MCF 10A (cell line): ENCODE measurements around the gene KRT6C. TPM values are rescaled to one million over a fixed set of nuclear protein-coding genes. Genes with fewer than 3 reads are reported as not detected.

Source experiments
- BruUV-seq: library from RNA; stranded (reverse); fragments of 400-500 nt; replicated peaks from 2 replicates; lab custom pipeline; 2021; lab: Mats Ljungman, UMichigan
- CTCF ChIA-PET: fragments of 300-600 bp; sonication (Branson Sonifier 250); formaldehyde crosslinking; extraction: SDS; loops from one replicate; lab custom pipeline; 2021; ENCODE audit warnings: antibody characterized with exemption, inconsistent platforms; lab: Yijun Ruan, JAX
- POLR2A ChIA-PET: fragments of 300-600, 350-650 bp; sonication (Branson Sonifier 250); formaldehyde crosslinking; extraction: SDS; loops from one replicate; lab custom pipeline; 2020; ENCODE audit warnings: antibody characterized with exemption, inconsistent platforms; lab: Yijun Ruan, JAX
- DNase-seq: peaks from one replicate; pipeline ENCODE4 v3.0.0-alpha.2; 2018; ENCODE audit not compliant: unreplicated experiment
- H3K27ac Mint-ChIP-seq: one replicate; pipeline ENCODE4 v1.8.0; 2022; ENCODE audit warnings: mild to moderate bottlenecking, low read depth, mixed read lengths; ENCODE audit not compliant: unreplicated experiment
- H3K27me3 Mint-ChIP-seq: one replicate; pipeline ENCODE4 v1.8.0; 2022; ENCODE audit warnings: mixed read lengths; ENCODE audit not compliant: insufficient read depth, unreplicated experiment
- H3K36me3 Mint-ChIP-seq: one replicate; pipeline ENCODE4 v1.8.0; 2022; ENCODE audit warnings: mild to moderate bottlenecking, moderate library complexity, mixed read lengths; ENCODE audit not compliant: insufficient read depth, unreplicated experiment
- H3K4me1 Mint-ChIP-seq: one replicate; pipeline ENCODE4 v1.8.0; 2022; ENCODE audit warnings: mixed read lengths; ENCODE audit not compliant: insufficient read depth, unreplicated experiment
- H3K4me3 Mint-ChIP-seq: one replicate; pipeline ENCODE4 v1.8.0; 2022; ENCODE audit warnings: mild to moderate bottlenecking, moderate library complexity, mixed read lengths; ENCODE audit not compliant: unreplicated experiment
- H3K9me3 Mint-ChIP-seq: one replicate; pipeline ENCODE4 v1.8.0; 2022; ENCODE audit warnings: mixed read lengths; ENCODE audit not compliant: unreplicated experiment
- CTCF ChIP-seq: fragments of 200-600 bp; IDR thresholded peaks from one replicate; pipeline ENCODE4 v1.8.0; 2022; ENCODE audit warnings: antibody characterized with exemption, mild to moderate bottlenecking; ENCODE audit not compliant: unreplicated experiment
- intact Hi-C: fragments of 100-400 bp; cut with micrococcal nuclease; formaldehyde crosslinking; loops from 2 replicates; pipeline ENCODE4 v1.14.1; 2022
- total RNA-seq: library from RNA; stranded (reverse); gene quantifications from 2 replicates; pipeline ENCODE4 v1.2.3, GENCODE V29; 2022

KRT6C gene
- total RNA-seq, 1 experiment from 2014 or later, result 0.19 TPM

GRCh38 chr12:52513736-52514135 lies 40.1 kb upstream of the KRT6C start:
- peak; percentile 70 for DNase-seq
- intact Hi-C loops, result no loop called here
- no TSS peak for BruUV-seq
- ChIA-PET CTCF (interaction anchor here (0.6 to 6.5 kb wide), 15 partner anchors 14 to 370 kb away, joined by 3 to 49 read pairs (median 4); partner anchors contain the start of gene KRT6A), POLR2A (interaction anchor here (0.6 to 27.6 kb wide), 21 partner anchors 9 to 458 kb away, joined by 3 to 1235 read pairs (median 4); partner anchors contain the start of genes KRT5, KRT6A, KRT6B and KRT6C)
- peaks cover 7% of the 10 kb centered on the region for H3K9me3 Mint-ChIP-seq
- peaks cover 26% of the 10 kb centered on the region for H3K4me1 Mint-ChIP-seq
- H3K27me3 Mint-ChIP-seq, result no peaks in the 10 kb centered on the region
- TF ChIP-seq CTCF, result no peak
- peak overlapping the region; percentile 80 for H3K4me3 Mint-ChIP-seq
- H3K27ac Mint-ChIP-seq, result peak overlapping the region; percentile 30
- H3K36me3 Mint-ChIP-seq, result peaks cover 56% of the 10 kb centered on the region

- ChIA-PET CTCF (interaction anchor here (0.6 to 4.9 kb wide), 20 partner anchors 13 to 372 kb away, joined by 3 to 50 read pairs (median 6); partner anchors contain the start of genes KRT5, KRT6A and KRT84), POLR2A (interaction anchor here (0.6 to 28.5 kb wide), 11 partner anchors 4 to 473 kb away, joined by 3 to 1235 read pairs (median 7); partner anchors contain the start of genes KRT5, KRT6A and KRT6B)
- Mint-ChIP-seq H3K27ac (no peak overlapping the region), H3K4me3 (no peak overlapping the region), H3K36me3 (peaks cover under 1% of the 10 kb centered on the region), H3K27me3 (no peaks in the 10 kb centered on the region), H3K9me3 (peaks cover 7% of the 10 kb centered on the region), H3K4me1 (peaks cover 17% of the 10 kb centered on the region)
- no TSS peak for BruUV-seq
- TF ChIP-seq CTCF, result no peak
- no peak for DNase-seq
- intact Hi-C loops, result loop anchor here (5.0 kb wide), 1 partner anchor 66 kb away; no protein-coding TSS in a partner anchor
Observed at GRCh38 chr12:52508211-52508610, 34.6 kb upstream of the KRT6C start.

- DNase-seq, result peak; percentile 75
- peak overlapping the region; percentile 4 for H3K27ac Mint-ChIP-seq
- H3K4me3 Mint-ChIP-seq, result no peak overlapping the region
- peaks cover 7% of the 10 kb centered on the region for H3K9me3 Mint-ChIP-seq
- POLR2A ChIA-PET, result interaction anchor here (0.6 to 28.5 kb wide), 12 partner anchors 6 to 371 kb away, joined by 3 to 1235 read pairs (median 4); partner anchors contain the start of genes KRT5, KRT6A and KRT6B
- CTCF ChIA-PET, result interaction anchor here (0.6 to 4.9 kb wide), 33 partner anchors 10 to 378 kb away, joined by 3 to 50 read pairs (median 4); partner anchors contain the start of genes KRT5, KRT6A, KRT6C and KRT84
- H3K27me3 Mint-ChIP-seq, result no peaks in the 10 kb centered on the region
- BruUV-seq, result no TSS peak
- no peaks in the 10 kb centered on the region for H3K36me3 Mint-ChIP-seq
- TF ChIP-seq CTCF, result peak; percentile 50
- peaks cover 18% of the 10 kb centered on the region for H3K4me1 Mint-ChIP-seq
- intact Hi-C loops, result loop anchor here (1.0 to 5.0 kb wide), 2 partner anchors 65 to 116 kb away; no protein-coding TSS in a partner anchor
Observed at GRCh38 chr12:52506858-52507715, 33.5 kb upstream of the KRT6C start.
